Left renal pelvis (tissue), 4 donors: ENCODE results near the gene SRSF1. TPM values are rescaled to one million over a fixed set of nuclear protein-coding genes. Genes with fewer than 3 reads are reported as not detected.
A peak's percentile ranks its signal among the peaks of the same experiment; 100 is the strongest.
"Not testable (repeated sequence)": the region's sequence is repeated elsewhere in the genome, so short reads cannot be mapped to it uniquely, and the experiment has no call there.

Experiments used
- DNase-seq, 4 donors: peaks; one replicate each; pipeline ENCODE4 v3.0.0-alpha.2; 2013; ENCODE audit warnings: low read depth in 4 of 4, low spot score in 3 of 4
- polyA plus RNA-seq, 4 donors: library from polyadenylated mRNA; unstranded; fragments of 120-200 nt; gene quantifications; one replicate each; pipeline ENCODE4 v1.2.1, GENCODE V29; 2013; ENCODE audit not compliant: insufficient read length in 4 of 4

SRSF1 gene, protein sequence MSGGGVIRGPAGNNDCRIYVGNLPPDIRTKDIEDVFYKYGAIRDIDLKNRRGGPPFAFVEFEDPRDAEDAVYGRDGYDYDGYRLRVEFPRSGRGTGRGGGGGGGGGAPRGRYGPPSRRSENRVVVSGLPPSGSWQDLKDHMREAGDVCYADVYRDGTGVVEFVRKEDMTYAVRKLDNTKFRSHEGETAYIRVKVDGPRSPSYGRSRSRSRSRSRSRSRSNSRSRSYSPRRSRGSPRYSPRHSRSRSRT
- 100 to 1,000 TPM; 252 to 383 (median 352) TPM for polyA plus RNA-seq

DNA sequence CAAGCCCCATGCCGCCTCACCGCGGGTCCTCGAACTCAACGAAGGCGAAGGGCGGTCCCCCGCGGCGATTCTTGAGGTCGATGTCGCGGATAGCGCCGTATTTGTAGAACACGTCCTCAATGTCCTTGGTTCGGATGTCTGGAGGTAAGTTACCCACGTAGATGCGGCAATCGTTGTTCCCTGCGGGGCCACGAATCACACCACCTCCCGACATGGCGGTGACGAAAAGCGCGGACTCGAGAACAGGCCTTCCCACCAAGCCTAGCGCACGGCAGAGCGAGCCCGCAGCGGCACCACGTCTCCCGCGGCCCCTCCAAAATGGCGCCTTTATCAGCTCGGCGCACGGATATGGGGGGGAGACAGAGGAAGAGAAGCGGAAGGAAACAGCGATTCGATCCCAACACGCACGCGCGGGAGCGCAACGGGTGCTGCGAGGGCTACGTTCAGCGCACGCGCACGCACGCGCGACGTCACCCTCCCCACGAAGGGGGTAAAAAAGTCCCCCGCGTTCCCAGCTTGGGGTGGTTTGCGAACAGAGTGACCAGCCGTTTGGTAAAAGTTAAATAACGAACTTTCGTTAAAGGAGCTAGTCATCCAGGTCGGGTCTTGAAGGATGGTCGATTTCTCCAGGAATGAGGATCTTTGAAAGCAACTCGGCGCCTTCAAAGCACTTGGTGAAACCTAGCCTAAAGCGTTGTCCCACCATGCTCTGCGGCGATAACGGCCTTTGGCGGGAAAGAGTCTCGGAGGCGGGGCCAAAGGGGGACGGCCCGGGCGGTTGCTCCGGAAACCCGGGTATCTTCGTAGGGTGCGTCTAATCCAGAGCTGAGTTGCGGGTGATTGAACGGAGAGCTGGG lies at the start of gene SRSF1:
Gene SRSF1 (minus strand): TSS at position 323 of the 857 bp plus-strand sequence. CDS start 109 bp downstream, at position 214.
- DNase-seq = peak; percentile 96 to 99 (median 97)

DNA sequence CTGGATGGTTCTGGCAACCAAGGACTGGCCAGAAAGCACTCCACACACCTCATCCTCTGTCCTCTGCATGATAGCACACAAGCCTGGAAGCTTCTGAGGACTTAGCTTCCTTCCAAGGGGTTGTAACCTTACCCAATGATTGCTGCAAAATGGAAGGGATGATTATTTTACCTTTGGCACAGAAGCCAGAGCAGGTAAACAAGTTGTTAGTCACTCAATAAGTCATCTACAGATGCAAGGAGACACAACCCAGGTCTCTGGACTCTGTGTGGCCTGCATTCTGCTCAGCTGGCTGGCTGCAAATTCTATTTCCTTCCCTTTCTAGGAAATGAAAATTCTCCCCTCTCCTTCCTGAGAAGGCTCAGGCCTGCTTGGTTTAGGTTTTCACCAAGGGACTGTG lies 49.4 kb upstream of the SRSF1 start:
- DNase-seq = no peak

DNA sequence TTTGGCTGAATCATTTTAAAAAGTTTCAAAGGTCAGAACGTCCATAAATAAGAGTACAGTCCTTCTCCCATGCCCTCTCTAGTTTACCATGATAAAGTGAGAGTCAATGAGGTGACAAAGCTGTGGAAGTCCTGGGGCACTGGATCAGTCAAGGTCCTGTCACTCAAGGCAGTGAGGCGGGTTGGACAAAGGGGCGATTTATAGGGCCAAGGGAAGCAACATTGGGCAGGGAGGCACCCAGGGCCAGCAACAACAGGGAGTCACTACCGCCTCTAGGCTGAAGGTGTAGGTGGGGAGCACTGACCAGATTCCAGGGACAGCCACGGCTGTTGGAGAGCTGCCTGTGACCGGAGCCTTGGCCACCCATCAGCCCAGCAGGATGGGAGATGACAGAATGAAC lies 47.6 kb upstream of the SRSF1 start:
- no peak for DNase-seq

DNA sequence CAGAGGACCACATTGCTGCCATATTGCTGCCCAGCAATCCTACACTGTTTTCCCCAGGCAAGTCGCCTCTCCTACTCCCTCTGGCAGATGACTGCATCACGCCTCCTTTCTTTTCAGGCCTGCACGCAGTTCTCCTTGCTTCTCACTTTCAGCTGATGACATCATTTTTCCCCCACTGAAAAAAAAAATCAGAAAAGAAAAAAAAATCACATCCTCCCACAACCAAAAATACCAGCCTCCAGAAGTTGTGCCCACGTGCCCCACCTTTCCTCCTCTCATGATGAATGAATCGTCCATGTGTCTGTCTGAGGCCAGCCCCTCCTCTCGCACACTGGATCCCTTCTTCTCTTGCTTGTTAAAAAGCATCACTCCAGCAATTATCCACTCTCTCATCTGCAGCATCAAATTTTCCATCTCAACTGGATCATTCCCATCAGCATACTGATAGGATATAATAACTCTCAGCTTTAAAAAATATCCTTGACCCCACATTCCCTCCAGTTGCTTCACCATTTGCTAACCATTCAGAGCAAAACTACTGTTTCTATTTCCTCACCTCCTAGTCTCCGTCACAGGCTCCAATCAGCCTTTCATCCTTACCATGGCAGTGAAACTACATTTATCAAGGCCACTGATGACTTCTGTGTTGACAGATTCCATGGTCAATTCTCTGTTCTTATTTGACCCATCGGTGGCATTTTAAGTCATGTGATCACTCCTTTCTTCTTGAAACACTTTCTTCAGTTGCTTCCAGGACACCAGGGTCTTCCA lies 46.1 kb upstream of the SRSF1 start:
- DNase-seq = no peak

DNA sequence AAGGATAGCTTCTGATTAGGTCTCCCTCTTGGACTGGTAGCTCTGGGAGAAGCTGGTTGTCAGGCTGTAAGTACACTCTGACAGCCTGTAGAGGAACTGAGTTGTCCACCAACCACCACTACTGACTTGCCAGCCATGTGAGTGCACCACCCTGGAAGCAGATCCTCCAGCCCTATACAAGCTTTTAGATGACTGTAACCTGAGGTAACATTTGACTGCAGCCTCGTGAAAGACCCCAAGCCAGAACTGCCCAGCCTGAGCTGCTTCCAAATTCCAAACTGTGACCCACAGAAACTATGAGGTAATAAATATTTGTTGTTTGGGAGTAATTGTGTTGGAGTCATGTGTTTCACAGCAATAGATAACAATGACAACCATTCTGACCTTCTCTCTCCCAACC lies 45.4 kb upstream of the SRSF1 start:
- no peak for DNase-seq

DNA sequence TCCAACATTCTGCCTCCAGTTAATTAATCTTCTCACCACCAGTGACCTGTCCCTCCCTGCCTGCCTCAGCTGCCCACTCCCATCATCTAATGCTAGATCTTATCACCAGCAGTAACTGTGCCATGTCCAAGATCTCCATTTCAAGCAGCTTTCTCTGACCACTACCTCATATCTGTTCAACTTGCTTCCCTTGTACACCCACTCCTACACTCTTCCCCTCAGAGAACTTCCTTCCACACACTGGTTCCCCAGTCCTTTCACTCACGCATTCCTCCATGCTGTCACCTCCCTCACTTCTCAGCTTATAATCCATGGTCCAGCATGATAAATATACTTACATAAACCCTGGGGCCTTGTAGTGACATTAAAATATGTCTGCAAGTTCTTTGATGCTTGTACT lies 44.4 kb upstream of the SRSF1 start:
- DNase-seq = no peak

DNA sequence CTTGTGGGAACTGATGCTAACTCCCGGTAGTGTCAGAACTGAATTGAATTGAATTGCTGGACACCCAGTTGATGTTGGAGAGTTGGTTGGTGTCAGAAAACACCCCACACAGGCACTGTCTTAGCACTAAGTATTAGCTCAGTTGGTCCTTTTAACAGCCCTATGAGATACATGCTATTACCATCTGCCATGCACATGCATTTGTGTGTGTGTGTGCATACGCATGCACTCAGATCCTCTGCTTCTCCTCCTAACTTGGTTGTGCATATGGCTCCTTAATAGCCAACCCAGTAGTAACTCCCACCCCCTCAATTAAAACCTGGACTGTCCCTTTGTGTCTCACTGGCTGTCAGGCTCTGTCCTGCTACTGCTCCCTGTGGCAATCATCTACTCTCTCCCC lies 43.9 kb upstream of the SRSF1 start:
- no peak for DNase-seq

DNA sequence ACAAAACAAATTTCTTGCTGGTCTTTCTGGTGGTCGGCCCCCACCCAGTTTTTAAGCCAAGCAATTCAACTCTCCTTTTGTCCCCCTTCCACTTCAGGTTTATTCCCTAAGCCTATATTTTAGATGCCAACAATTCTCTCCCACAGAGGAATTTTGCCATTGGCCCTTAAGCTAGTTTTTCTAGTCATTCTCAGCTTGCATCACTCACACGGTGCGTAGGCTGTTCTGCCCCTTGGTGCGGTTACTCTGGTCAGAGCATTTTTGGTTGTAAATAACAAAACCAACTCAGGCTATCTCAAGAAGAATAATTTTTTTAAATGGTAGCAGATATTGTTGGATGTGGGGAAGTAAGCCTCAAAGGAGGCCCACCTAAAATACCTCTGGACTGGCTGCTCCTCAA lies 42.5 kb upstream of the SRSF1 start:
- DNase-seq = no peak

DNA sequence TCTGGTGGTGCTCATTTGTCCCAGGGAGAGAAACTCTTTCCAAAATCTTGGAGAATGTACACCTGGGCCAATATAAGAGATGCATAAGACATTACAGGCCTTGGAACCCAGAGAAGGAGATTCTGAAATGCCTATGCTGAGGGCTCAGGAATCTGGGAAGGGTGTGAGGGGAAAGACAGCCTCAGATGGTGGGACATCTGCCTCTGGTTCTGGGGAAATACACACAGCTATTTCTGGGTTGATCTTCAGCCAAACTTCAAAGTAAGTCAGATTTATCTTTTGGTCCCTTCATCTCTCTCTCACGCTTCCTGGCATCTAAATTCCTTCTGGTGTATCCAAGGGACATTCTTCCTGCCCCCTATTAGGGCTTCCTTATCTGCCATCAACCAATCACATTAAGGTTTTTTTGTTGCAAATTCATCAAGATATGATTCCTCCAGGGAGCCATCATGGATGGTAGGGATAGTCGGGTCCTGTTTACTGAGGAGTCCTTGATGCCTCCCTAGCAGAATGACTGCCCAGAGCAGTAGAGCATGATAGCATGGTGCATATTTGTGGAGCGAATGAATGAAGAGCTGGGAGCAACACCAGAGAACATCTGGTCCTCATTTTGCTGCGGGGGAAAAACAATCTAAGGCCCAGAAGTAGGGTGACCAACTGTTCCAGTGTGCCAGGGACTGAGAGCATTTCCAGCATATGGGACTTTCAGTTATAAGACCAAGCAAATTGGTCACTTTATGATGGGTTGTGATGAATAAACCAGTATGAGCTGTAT lies 40.5 kb upstream of the SRSF1 start:
- no peak for DNase-seq

DNA sequence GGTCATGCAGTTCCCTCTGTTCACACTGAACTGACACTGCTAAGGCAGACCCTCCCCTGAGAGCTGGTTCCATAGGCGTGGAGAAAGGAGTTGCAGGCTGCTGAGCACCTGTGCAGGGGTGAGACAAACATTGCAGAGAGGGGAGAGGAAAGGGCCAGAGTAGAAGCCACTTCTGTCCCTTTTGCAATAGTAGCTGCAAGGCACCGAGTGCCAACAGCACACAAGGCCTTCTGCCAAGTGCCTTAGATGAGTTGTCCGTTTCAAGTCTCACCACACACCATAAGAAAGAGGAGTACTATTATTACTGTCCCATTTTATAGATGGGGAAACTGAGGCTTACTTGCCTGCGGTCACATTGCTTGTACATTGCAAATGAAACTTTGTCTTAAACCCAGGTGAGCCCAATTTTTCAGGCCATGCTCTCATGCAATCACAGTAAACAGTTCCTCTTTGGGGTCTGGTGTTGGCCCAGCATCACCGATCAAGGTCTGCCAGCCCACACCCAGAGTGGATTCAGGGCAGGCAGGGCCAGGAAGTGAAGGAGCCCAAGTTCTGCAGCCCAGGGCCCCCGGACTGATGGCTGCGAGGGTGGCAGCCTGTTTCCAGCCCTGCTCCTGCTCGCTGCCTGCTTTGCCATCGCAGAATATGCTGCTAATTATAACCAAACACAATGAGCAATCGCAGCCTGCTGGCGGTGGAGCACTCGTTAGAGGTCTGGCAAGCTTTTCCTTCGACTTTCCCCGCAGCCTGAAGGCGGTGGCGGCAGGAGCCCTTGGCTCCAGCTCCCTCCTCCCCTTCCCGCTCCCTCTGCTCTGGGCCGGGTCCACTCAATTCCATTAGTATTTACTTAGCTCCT lies 39.4 kb upstream of the SRSF1 start:
- DNase-seq = no peak

DNA sequence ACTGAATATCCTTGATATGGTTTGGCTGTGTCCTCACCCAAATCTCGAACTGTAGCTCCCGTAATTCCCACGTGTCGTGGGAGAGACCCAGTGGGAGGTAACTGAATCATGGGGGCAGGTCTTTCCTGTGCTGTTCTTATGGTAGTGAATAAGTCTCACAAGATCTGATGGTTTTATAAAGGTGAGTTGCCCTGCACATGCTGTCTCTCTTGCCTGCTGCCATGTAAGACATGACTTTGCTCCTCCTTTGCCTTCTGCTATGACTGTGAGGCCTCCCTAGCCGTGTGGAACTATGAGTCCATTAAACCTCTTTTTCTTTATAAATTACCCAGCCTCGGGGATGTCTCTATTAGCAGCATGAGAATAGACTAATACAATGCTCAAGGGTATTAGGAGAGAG lies 37.2 kb upstream of the SRSF1 start:
- DNase-seq = not testable (repeated sequence)

DNA sequence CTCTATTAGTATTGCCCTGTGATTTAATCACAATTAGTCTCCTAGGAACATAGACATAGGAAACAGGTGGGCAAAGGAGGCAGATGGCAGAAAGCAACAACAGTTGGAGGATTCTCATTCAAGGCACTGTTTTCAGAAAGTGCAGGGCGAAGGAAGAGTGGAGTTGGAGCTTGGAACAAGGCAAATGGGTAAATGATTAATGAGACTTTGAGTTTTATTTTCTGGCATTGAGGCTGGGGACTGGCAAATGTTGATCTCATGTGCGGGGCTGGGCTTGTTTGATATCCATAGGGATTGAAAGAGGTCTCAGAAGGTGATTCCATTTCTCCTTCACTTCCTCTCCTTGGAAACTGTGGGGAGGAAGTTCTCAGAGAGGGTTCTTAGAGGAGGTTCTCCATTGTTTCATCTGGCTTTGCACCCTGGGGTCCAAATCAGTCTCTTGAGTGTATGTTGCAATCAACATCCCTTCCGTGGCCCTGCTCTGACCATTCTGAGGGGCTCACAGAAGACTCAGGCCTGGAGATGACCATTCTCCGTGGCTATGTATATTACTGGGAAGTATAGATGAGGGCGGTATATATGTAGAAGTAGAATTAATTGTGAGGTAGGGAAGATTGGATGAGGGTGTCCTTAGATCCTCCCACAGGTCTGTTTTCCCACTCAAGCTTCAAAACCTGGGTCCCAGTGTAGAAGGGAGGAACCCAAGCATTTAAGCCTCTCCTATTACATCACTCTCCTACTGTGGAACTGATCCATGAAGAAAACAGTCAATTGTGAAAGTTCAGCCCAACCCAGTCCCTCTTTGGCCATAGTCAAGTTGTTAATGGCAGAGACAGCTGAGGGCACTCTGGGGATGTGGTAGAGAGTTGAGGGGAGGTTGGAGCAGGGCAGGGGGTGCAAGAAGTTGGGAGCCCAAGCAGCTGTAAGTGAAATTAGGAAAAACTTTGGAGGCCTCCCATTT lies 36.5 kb upstream of the SRSF1 start:
- no peak for DNase-seq

DNA sequence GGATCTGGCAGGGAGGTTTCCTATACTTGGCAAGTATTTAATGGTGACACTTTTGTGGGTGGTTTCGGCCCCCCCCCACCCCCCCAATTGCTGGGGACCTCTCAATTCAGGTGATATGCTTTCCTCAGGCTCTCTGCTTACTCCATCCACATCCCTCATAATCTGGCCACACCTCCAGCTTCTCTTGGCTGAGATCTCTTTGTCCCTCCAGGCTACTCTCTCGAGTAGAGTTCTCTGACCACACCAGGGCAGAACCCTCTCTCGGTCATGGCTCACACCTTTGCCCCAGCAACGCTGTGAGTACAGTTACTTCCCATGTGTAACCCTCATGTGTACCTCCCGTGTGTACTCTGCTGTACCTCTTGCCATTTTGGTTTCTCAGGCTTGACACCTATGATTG lies 34.1 kb upstream of the SRSF1 start:
- no peak for DNase-seq

DNA sequence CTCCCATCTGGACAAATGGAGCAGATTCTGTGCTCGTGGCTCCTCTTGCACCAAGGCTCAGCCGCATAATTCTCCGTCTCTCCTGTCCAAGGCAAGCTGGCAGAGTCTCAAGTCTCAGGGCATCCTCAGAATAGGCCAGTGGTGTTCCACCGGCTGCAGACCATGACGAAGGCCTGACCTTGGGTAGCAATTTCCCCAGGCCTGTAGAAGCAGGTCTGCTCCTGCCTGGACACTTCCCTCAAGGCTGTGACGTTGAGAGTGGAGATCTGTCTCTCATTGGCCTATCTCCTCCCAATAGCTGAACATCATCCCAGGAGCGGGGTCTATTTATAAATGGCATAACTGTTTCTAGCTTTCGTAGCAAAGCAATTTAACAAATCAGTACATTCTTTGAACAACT lies 33.3 kb upstream of the SRSF1 start:
- no peak for DNase-seq

DNA sequence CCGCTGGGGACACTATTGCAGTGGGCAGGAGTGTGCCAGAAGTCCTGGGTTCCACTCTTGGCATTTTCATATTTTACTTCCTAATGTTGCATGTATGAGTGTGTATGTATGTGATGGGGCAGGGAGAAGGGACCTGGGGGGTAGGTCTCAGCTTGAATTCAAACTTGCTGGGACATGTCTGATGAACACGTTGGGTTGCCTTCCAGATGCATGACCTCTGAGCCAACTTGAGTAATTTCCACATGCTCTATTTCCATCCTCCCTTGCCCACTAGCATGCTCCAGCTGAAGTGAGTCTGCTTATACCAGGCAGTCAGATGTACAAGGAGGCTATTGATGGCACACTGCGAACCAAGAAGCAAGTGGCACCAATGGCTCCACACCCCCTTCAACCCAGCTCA lies 32.9 kb upstream of the SRSF1 start:
- DNase-seq = no peak

DNA sequence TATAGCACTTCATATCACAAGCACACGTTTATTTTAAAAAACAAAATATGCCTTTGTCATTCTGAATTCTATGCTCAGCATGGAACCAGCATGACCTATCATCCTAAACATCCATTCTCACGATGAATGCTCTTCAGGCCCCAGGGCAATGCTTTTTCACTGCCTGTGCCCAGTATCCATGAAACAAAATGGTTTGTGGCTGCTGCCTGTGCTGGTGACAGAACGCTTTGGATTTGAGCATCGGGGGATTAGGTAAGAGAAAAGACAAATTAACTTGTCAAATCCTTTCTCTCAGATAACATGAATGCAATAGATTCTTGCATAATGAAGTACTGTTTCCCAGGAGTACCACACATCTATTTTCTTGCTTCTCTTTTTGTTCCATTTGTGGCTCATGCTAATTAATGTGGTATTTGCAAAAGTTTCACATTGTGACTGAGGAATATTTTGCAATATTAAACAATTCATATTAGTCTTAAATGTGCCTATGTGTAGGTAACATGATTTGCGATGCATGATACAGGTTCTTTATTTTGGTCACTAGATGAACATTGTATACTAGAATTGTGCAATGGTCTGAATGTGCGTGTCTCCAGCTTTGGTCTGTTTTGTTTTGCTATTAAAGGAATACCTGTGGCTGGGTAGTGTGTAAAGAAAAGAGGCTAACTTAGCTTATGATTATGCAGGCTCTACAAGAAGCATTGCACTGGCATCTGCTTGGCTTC lies 25.8 kb upstream of the SRSF1 start:
- no peak for DNase-seq

DNA sequence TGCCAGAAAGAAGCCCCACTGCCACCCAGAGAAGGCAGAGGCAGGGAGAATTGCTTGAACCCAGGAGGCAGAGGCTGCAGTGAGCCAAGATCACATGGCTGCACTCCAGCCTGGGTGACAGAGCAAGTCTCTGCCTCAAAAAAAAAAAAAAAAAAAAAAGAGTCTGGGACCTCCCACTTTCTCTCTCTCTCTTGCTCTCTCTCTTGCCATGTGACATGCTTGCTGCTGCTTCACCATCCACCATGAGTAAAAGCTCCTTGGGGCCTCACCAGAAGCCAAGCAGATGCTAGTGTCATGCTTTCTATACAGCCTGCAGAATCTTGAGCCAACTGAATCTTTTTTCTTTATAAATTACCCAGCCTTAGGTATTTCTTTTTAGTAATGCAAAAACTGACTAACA lies 21.5 kb upstream of the SRSF1 start:
- no peak for DNase-seq

DNA sequence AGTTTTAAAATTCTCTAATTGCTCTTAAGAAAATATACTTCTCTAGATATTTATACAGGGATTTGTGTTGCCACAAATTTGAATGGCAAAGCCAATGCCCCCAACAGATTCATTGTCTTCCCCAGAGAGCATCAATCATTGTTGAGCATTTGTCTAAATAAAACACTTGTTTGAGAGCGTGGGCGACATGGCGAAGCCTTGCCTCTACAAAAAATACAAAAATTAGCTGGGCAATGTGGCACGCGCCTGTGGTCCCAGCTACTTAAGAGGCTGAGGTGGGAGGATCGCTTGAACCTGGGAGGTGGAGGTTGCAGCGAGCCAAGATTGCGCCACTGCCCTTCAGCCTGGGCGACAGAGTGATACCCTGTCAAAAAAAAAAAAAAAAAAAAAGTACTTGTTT lies 13.4 kb upstream of the SRSF1 start:
- DNase-seq = no peak
